Effector memory CD4-positive, alpha-beta T cell (primary cell): ENCODE results near the gene GLIPR1.
"Not testable (repeated sequence)": the region's sequence is repeated elsewhere in the genome, so short reads cannot be mapped to it uniquely, and the experiment has no call there.

Source experiments
- DNase-seq, 3 donors: peaks; one replicate each; pipeline ENCODE4 v3.0.0-alpha.2; 2020
- H3K27ac ChIP-seq: 2 replicates; pipeline ENCODE4 v1.7.0; 2013; ENCODE audit warnings: mild to moderate bottlenecking, low read length, moderate library complexity; ENCODE audit not compliant: insufficient read depth, poor library complexity, severe bottlenecking
- H3K27me3 ChIP-seq: replicated peaks from 2 replicates; pipeline ENCODE4 v1.7.0; 2013; ENCODE audit warnings: mild to moderate bottlenecking, low read length; ENCODE audit not compliant: insufficient read depth, control insufficient read depth, poor library complexity, severe bottlenecking
- H3K36me3 ChIP-seq: 2 replicates; pipeline ENCODE4 v1.7.0; 2013; ENCODE audit warnings: mild to moderate bottlenecking, low read length, moderate library complexity; ENCODE audit not compliant: control insufficient read depth, insufficient read depth
- H3K4me1 ChIP-seq: 2 replicates; pipeline ENCODE4 v1.7.0; 2013; ENCODE audit warnings: low read length, mild to moderate bottlenecking; ENCODE audit not compliant: control insufficient read depth, insufficient read depth, poor library complexity, severe bottlenecking
- H3K4me3 ChIP-seq: 2 replicates; pipeline ENCODE4 v1.7.0; 2013; ENCODE audit warnings: low read length, low read depth, mild to moderate bottlenecking; ENCODE audit not compliant: insufficient read depth, poor library complexity, severe bottlenecking
- H3K9me3 ChIP-seq: 2 replicates; pipeline ENCODE4 v1.7.0; 2013; ENCODE audit warnings: mild to moderate bottlenecking, low read length, moderate library complexity; ENCODE audit not compliant: control insufficient read depth

Gene GLIPR1

DNA sequence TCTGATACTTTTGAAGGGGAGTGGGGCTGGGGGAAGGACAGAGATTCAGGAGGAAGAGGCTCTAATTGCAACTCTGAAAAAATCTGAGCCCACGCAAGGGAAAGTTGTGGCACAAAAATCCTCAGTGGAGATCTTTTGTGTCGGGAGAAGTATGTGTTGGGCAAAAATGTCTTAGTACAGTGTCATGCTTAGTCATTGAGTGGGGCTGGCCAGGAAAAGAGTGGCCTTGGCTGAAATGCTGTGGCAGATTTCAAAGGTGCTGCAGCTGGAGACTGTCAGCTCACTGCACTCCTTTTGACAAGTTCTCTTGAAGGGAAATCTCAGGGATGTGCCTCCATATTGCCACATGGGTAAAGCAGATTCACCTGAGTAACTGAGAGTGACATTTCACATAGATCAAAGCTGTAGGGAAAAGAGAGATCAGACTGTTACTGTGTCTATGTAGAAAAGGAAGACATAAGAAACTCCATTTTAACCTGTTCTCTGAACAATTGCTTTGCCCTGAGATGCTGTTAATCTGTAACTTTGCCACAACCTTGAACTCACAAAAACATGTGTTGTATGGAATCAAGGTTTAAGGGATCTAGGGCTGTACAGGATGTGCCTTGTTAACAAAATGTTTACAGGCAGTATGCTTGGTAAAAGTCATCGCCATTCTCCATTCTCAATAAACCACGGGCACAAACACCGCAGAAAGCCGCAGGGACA is 36.0 kb upstream of the GLIPR1 start:
- Histone ChIP-seq H3K27me3 (no peaks in the 10 kb centered on the region), H3K4me1 (no peaks in the 10 kb centered on the region), H3K9me3 (no peaks in the 10 kb centered on the region), H3K36me3 (no peaks in the 10 kb centered on the region), H3K4me3 (no peak overlapping the region), H3K27ac (no peak overlapping the region)
- no peak for DNase-seq

DNA sequence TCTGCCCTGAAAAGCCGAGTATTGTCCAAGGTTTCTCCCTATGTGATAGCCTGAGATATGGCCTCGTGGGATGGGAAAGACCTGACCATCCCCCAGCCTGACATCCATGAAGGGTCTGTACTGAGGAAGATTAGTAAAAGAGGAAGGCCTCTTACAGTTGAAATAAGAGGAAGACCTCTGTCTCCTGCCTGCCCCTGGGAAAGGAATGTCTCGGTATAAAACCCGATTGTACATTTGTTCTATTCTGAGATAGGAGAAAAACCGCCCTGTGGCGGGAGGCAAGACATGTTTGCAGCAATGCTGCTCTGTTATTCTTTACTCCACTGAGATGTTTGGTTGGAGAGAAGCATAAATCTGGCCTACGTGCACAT is 35.4 kb upstream of the GLIPR1 start:
- not testable (repeated sequence) for H3K27ac ChIP-seq, DNase-seq, H3K27me3 ChIP-seq, H3K9me3 ChIP-seq, H3K36me3 ChIP-seq, H3K4me1 ChIP-seq, H3K4me3 ChIP-seq

DNA sequence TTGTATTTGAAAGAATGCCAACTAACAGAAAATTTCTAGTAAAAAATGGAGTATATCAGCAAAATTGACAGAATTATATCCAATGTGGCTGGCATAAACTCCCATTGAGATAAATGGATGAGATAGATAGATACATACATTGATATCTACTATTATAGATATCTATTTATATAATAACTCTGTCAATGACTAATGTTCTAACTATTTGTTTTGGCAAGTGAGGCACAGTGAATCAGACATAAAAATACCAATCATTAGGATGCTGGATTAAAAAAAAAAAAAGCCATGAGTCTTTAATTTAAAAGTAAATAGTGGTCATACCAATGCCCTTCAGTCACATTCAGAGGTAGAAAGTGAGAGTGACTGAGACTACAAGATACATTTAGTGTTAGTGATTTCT is 33.7 kb upstream of the GLIPR1 start:
- no peaks in the 10 kb centered on the region for H3K4me1 ChIP-seq
- no peaks in the 10 kb centered on the region for H3K27me3 ChIP-seq
- no peak for DNase-seq
- no peak overlapping the region for H3K4me3 ChIP-seq
- H3K9me3 ChIP-seq: no peaks in the 10 kb centered on the region
- no peak overlapping the region for H3K27ac ChIP-seq
- no peaks in the 10 kb centered on the region for H3K36me3 ChIP-seq

DNA sequence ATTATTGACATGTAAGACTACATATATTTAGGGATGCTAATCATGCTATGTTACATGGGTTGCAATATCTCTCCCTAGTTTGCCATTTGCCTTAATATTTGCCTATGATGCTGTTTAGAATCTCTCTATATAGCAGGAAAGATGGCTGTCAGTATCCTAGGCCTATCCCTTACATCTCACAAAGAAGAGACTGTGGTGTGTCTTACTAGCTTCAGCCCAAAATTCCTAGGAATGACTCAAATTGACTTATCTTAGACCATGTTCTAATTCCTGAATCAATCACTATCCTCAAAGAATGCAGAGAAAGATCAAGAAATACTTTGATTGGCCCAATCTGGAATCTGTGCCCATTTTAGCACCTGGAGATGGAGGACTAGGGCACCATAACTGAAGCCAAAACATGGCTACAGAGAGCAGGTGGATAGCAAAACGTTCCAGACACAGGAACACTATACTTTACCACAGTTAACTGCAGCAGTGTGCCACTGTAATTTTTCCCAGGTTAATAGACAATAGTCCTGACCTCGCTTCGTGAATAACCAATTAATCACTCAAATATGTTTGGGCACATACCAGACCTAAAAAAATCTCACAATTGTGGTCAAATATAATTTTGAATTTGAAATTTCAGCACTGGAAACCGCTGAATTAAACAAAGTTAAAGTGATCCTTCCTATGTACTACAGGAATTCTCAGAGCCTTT is 32.7 kb upstream of the GLIPR1 start:
- H3K4me3 ChIP-seq: no peak overlapping the region
- H3K27me3 ChIP-seq: no peaks in the 10 kb centered on the region
- no peak overlapping the region for H3K27ac ChIP-seq
- no peak for DNase-seq
- no peaks in the 10 kb centered on the region for H3K9me3 ChIP-seq
- no peaks in the 10 kb centered on the region for H3K4me1 ChIP-seq
- no peaks in the 10 kb centered on the region for H3K36me3 ChIP-seq

DNA sequence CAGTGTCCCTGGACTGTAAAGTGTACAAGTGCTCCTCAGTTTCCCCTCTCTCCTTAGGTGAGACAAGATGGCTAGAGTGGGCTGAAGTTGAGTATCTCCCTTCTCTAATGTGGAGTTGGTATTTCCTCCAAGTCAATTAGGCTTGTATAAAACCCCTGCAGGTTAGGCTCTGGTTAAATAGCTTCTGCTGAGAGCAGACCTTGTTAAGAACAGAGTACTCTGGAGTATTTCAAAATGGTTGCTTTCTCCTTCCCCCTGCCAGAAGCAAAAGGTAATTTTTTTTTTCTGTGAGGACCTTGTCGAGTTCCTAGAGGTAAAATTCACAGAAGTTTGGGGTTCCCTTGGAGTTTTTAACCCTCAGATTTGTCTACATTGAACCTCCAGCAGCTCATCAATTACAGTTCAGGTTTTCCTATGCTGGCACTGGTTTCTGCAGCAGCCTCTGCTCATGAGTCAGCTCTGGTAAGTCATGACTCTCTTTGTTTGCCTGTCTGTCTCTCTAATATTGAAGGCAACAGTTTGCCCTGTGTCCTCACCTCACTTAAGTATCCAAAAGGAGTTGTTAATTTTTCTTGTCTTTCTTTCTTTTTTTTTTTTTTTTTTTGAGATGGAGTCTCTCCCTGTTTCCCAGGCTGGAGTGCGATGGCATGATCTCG is 27.8 kb upstream of the GLIPR1 start:
- H3K4me3 ChIP-seq: no peak overlapping the region
- H3K36me3 ChIP-seq: no peaks in the 10 kb centered on the region
- DNase-seq: no peak
- H3K27ac ChIP-seq: no peak overlapping the region
- no peaks in the 10 kb centered on the region for H3K27me3 ChIP-seq
- no peaks in the 10 kb centered on the region for H3K9me3 ChIP-seq
- peaks cover 9% of the 10 kb centered on the region for H3K4me1 ChIP-seq

DNA sequence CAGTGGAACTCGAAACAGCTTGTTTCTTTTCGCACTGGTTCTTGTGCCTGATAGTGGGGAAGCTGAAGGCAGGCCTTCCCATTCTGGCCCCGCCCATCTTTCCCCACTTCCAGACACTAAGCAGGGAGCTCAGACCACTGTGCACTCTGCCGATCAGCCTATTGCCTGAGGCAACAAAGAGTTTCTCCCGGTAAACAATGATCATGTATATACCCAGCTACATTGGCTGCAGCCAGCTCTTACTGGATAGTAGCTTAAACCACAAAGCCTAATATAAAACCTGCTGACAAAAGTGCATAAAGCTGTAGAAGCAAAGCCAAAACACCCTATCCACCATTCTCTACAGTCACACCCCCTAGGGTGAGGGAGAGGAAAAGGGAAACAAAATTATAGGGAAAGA is 24.7 kb upstream of the GLIPR1 start:
- no peaks in the 10 kb centered on the region for H3K9me3 ChIP-seq
- no peaks in the 10 kb centered on the region for H3K27me3 ChIP-seq
- peaks cover 21% of the 10 kb centered on the region for H3K4me1 ChIP-seq
- H3K36me3 ChIP-seq: no peaks in the 10 kb centered on the region
- no peak for DNase-seq
- H3K4me3 ChIP-seq: no peak overlapping the region
- H3K27ac ChIP-seq: no peak overlapping the region

DNA sequence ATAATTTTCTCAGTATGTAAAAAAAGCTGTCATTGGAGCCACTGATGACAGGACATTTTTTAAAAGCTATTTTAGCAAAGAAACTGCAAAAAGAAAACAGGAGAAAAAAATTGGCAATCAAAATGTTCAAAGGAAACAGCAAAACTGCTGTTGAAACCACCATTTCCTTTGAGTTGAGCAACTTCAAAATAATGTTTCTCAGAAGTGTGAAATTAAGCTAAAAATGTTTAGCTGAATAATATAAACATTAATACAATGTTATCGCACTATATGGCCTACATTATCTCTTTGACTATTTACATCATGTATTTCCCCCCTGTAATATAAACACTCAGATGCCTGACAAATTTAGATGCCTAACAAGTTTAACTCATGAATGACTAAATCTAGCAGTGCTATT is 23.4 kb upstream of the GLIPR1 start:
- Histone ChIP-seq H3K4me1 (peaks cover 21% of the 10 kb centered on the region), H3K27ac (no peak overlapping the region), H3K27me3 (no peaks in the 10 kb centered on the region), H3K9me3 (no peaks in the 10 kb centered on the region), H3K36me3 (no peaks in the 10 kb centered on the region), H3K4me3 (no peak overlapping the region)
- no peak for DNase-seq

DNA sequence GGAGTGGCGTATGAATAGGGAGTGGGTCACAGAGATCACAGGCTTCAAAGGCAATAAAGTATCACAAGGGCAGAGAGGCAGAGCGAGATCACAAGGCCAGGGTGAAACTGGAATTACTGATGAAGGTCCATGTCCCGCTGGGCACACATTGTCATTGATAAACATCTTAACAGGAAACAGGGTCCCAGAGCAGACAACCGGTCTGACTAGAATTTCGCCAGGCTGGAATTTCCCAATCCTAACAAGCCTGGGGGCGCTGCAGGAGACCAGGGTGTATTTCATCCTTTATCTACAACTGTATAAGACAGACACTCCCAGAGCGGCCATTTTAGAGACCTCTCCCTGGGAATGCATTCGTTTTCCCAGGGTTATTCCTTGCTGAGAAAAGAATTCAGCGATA is 22.7 kb upstream of the GLIPR1 start:
- not testable (repeated sequence) for H3K36me3 ChIP-seq, H3K9me3 ChIP-seq, H3K27me3 ChIP-seq, DNase-seq, H3K27ac ChIP-seq, H3K4me3 ChIP-seq
- H3K4me1 ChIP-seq: peaks cover 21% of the 10 kb centered on the region

DNA sequence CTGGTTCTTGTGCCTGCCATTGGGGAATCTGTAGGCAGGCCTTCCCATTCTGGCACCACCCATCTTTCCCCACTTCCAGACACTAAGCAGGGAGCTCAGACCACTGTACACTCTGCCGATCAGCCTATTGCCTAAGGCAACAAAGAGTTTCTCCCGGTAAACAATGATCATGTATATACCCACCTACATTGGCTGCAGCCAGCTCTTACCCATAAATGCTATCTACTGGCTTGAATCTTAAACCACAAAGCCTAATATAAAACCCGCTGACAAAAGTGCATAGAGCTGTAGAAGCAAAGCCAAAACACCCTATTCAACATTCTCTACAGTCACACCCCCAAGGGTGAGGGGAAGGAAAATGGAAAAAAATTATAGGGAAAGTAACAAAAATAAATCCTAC is 20.8 kb upstream of the GLIPR1 start:
- no peak overlapping the region for H3K27ac ChIP-seq
- H3K4me1 ChIP-seq: peaks cover 21% of the 10 kb centered on the region
- no peak for DNase-seq
- H3K36me3 ChIP-seq: no peaks in the 10 kb centered on the region
- no peak overlapping the region for H3K4me3 ChIP-seq
- H3K27me3 ChIP-seq: no peaks in the 10 kb centered on the region
- no peaks in the 10 kb centered on the region for H3K9me3 ChIP-seq

DNA sequence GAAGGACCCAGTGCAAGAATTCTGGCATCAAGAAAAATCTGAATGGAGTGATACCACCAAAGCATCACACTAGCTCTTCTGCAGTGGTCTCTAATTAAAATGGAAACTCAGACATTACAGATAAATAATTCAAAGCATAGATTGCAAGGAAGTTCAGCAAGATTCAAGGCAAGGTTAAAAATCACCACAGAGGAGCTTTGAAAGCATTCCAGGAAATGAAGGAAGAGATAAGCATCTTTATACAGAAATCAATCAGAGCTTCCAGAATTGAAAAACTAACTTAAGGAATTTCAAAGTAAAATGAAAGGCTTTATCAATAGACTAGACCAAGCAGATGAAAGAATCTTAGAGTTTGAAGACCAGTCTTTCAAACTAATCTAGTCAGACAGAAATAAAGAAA is 20.4 kb upstream of the GLIPR1 start:
- DNase-seq: no peak
- no peak overlapping the region for H3K4me3 ChIP-seq
- H3K36me3 ChIP-seq: no peaks in the 10 kb centered on the region
- no peak overlapping the region for H3K27ac ChIP-seq
- H3K9me3 ChIP-seq: no peaks in the 10 kb centered on the region
- no peaks in the 10 kb centered on the region for H3K27me3 ChIP-seq
- peaks cover 21% of the 10 kb centered on the region for H3K4me1 ChIP-seq
